Adrenal gland (tissue), 12 donors: Measurements from ENCODE around the gene RCOR1. TPM values are rescaled to one million over a fixed set of nuclear protein-coding genes. Genes with fewer than 3 reads are reported as not detected.
A peak's percentile ranks its signal among the peaks of the same experiment; 100 is the strongest.

Experiments used
- DNase-seq, 7 donors: peaks; one replicate each; pipeline ENCODE4 v3.0.0-alpha.2; 2019 to 2020
- H3K27ac ChIP-seq, 5 donors: fragments of 200-600 bp; sonication (generic) in 4 of 5; 1 replicate in 3 of 5; 2 replicates in 2 of 5; pipeline versions ENCODE4 v1.5.1 to v1.8.0; 2016 to 2020; ENCODE audit warnings: mild to moderate bottlenecking in 1 of 5
- H3K27me3 ChIP-seq: fragments of 200-600 bp; 2 replicates; pipeline ENCODE4 v1.8.0; 2021
- H3K36me3 ChIP-seq, 2 donors: fragments of 200-600 bp; replicated peaks in 1 of 2; 1 replicate in 1 of 2; 2 replicates in 1 of 2; pipeline versions ENCODE4 v1.5.1 to v1.8.0; 2018 to 2022
- H3K4me1 ChIP-seq, 2 donors: fragments of 200-600 bp; replicated peaks in 1 of 2; 1 replicate in 1 of 2; 2 replicates in 1 of 2; pipeline versions ENCODE4 v1.5.1 to v1.8.0; 2018 to 2021
- H3K4me3 ChIP-seq, 4 donors: fragments of 200-600 bp; sonication (generic) in 3 of 4; one replicate each; pipeline ENCODE4 v1.5.1; 2016 to 2018
- H3K9me3 ChIP-seq, 3 donors: fragments of 200-600 bp; sonication (generic) in 1 of 3; replicated peaks in 1 of 3; 1 replicate in 2 of 3; 2 replicates in 1 of 3; pipeline versions ENCODE4 v1.5.1 to v1.8.0; 2016 to 2021
- CTCF ChIP-seq, 6 experiments: fragments of 450-650 bp in 4 of 6; fragments of 200-600 bp in 2 of 6; sonication (generic) in 1 of 6; IDR thresholded peaks; 1 replicate in 5 of 6; 2 replicates in 1 of 6; pipeline versions ENCODE4 v1.5.1 to v1.8.0; 2016 to 2021; ENCODE audit warnings: antibody characterized with exemption in 6 of 6, mild to moderate bottlenecking in 2 of 6, moderate library complexity in 1 of 6
- POLR2A ChIP-seq, 2 donors: fragments of 450-650 bp; IDR thresholded peaks; one replicate each; pipeline ENCODE4 v1.6.1; 2017; ENCODE audit warnings: antibody characterized with exemption in 2 of 2, mild to moderate bottlenecking in 2 of 2, moderate library complexity in 1 of 2
- WGBS, 4 donors: extraction: QIAGEN DNeasy Blood & Tissue Kit in 2 of 4; methylation state at CpG; one replicate each; pipeline versions ENCODE4 v1.1.5 to v1.1.7; 2013 to 2017; 5-methylcytosine and 5-hydroxymethylcytosine counted together
- intact Hi-C, 2 donors: fragments of 100-400 bp; cut with DNase I; formaldehyde crosslinking; loops; one replicate each; pipeline versions ENCODE4 v1.14.1 to v1.15.0; 2022 to 2023
- polyA plus RNA-seq, 3 donors: library from polyadenylated mRNA; stranded (reverse); fragments of 200-250 nt in 2 of 3; fragments of 350-450 nt in 1 of 3; fragmentation: Illumina TruSeq in 1 of 3; extraction: RNeasy Lipid Tissue Mini Kit (QIAGEN cat#74804) in 1 of 3; gene quantifications; one replicate each; pipeline ENCODE4 v1.2.3, GENCODE V29; 2013 to 2014
- total RNA-seq, 9 donors: library from RNA; depleted of rRNA in 4 of 9; stranded (reverse); fragments of >200 nt in 4 of 9; fragments of 120-200 nt in 1 of 9; fragmentation: NEBNext Ultra II Directional in 1 of 9; extraction: Animal tissue kit (Norgen Biotek cat#: 25700) in 1 of 9; gene quantifications; one replicate each; pipeline versions ENCODE4 v1.1.0 to v1.2.4, GENCODE V29; 2013 to 2023
- donor health status: healthy with polysubstance abuse.
- donor health status: Bipolar disorder and iron deficiency.
- donor health status: DM: yes; HTN: yes; CAD: no.
- donor health status: DM: no; HTN: no; CAD: no.
- donor health status: DM: no; HTN: no; CAD: no.
- donor health status: DM: yes; HTN: yes; CAD: no.

The RCOR1 gene
- total and polyA plus RNA-seq, 12 donors, result 3.8 to 17.7 (median 11.3) TPM

GRCh38 chr14:102771144-102771543 is 178.7 kb downstream of the RCOR1 start:
- intact Hi-C loops, result loop anchor here in 1 of 2 donors (5.0 kb wide), 1 partner anchor 146 kb away; no protein-coding TSS in a partner anchor
- WGBS, 4 donors, result 87 to 91% (median 90%) methylated on average over 9 of the region's 9 CpGs
- no peak for DNase-seq
- no peaks in the 10 kb centered on the region for H3K36me3 ChIP-seq
- no peak overlapping the region for H3K4me3 ChIP-seq
- no peaks in the 10 kb centered on the region for H3K4me1 ChIP-seq
- no peaks in the 10 kb centered on the region for H3K27me3 ChIP-seq
- no peak overlapping the region for H3K27ac ChIP-seq
- no peaks in the 10 kb centered on the region for H3K9me3 ChIP-seq
- no peak for TF ChIP-seq CTCF (IDR thresholded peaks at IDR 0.05)
- TF ChIP-seq POLR2A (IDR thresholded peaks at IDR 0.05), result no peak

- no peak for TF ChIP-seq CTCF (IDR thresholded peaks at IDR 0.05)
- no peak for TF ChIP-seq POLR2A (IDR thresholded peaks at IDR 0.05)
- H3K27me3 ChIP-seq, result no peaks in the 10 kb centered on the region
- H3K9me3 ChIP-seq, result no peaks in the 10 kb centered on the region
- no peak overlapping the region for H3K27ac ChIP-seq
- H3K4me1 ChIP-seq, result peaks cover 0 to 3% of the 10 kb centered on the region in 2 donors
- H3K4me3 ChIP-seq, result no peak overlapping the region
- intact Hi-C loops, result loop anchor here in 1 of 2 donors (5.0 kb wide), 1 partner anchor 144 kb away; no protein-coding TSS in a partner anchor
- DNase-seq, result no peak
- no peaks in the 10 kb centered on the region for H3K36me3 ChIP-seq
- 76 to 78% (median 77%) methylated on average over 19 to 22 of the region's 22 CpGs for WGBS, 4 donors
Measured at GRCh38 chr14:102772781-102773570, 180.5 kb downstream of the RCOR1 start.

- Histone ChIP-seq H3K27ac (no peak overlapping the region), H3K4me3 (no peak overlapping the region), H3K36me3 (no peaks in the 10 kb centered on the region), H3K27me3 (no peaks in the 10 kb centered on the region), H3K9me3 (no peaks in the 10 kb centered on the region), H3K4me1 (peaks cover 0 to 16% of the 10 kb centered on the region in 2 donors)
- peak; percentile 53 to 84 (median 70) for DNase-seq
- 34 to 44% (median 40%) methylated on average over 10 of the region's 10 CpGs for WGBS, 4 donors
- TF ChIP-seq POLR2A (IDR thresholded peaks at IDR 0.05) (no peak), CTCF (IDR thresholded peaks at IDR 0.05) (peak; percentile 59 to 79 (median 72))
- intact Hi-C loops, result loop anchor here (5.0 kb wide), 1 partner anchor 143 kb away; no protein-coding TSS in a partner anchor
Measured at GRCh38 chr14:102774391-102775153, 182.1 kb downstream of the RCOR1 start.
